K562 (cell line): Measurements from ENCODE around the gene ASB14. TPM values are rescaled to one million over a fixed set of nuclear protein-coding genes. Genes with fewer than 3 reads are reported as not detected.
A peak's percentile ranks its signal among the peaks of the same experiment; 100 is the strongest.

Experiments used
- ATAC-seq: fragments of 200-7000 bp; cut with Tn5 transposase; 3 replicates; pipeline ENCODE4 v1.9.1; 2020; ENCODE audit warnings: moderate library complexity
- BruUV-seq: library from RNA; stranded (reverse); fragments of 400-500 nt; replicated peaks from 2 replicates; lab custom pipeline; 2021; lab: Mats Ljungman, UMichigan
- CTCF ChIA-PET: fragments of 300-600 bp; formaldehyde crosslinking; extraction: SDS; loops from one replicate; lab custom pipeline; 2021; ENCODE audit warnings: low intra/inter-chr PET ratio; lab: Yijun Ruan, JAX
- POLR2A ChIA-PET: fragments of 300-600, 350-650 bp; sonication (Branson Sonifier 250); formaldehyde crosslinking; extraction: SDS; loops from one replicate; lab custom pipeline; 2021; ENCODE audit warnings: antibody characterized with exemption, inconsistent platforms; lab: Yijun Ruan, JAX
- DNase-seq, 4 experiments: peaks; one replicate each; pipeline versions ENCODE4 v3.0.0 to v3.0.0-alpha.2; 2011 to 2018; ENCODE audit warnings: low spot score in 3 of 4, mixed read lengths in 3 of 4; ENCODE audit errors: extremely low read depth in 1 of 4
- FAIRE-seq: peaks from 2 replicates; lab custom pipeline; 2011; peaks lifted over from hg19 to GRCh38; lab: Jason Lieb, UNC
- H2AFZ ChIP-seq: 2 replicates; pipeline ENCODE4 v1.6.0; 2011; ENCODE audit warnings: low read depth, low read length, control low read depth, inconsistent platforms
- H3K27ac ChIP-seq: fragments of 200-600 bp; 3 replicates; pipeline ENCODE4 v1.8.0; 2011; ENCODE audit warnings: low read depth, mild to moderate bottlenecking, control low read depth, inconsistent platforms, low read length, moderate library complexity, mixed read lengths; ENCODE audit errors: extremely low read depth
- H3K27me3 ChIP-seq, 2 experiments: fragments of 300-600 bp in 1 of 2; 2 replicates in 1 of 2; 3 replicates in 1 of 2; pipeline versions ENCODE4 v1.6.0 to v1.8.0; 2011; ENCODE audit warnings: inconsistent platforms in 2 of 2, low read length in 2 of 2, mild to moderate bottlenecking in 1 of 2, mixed read lengths in 1 of 2, moderate library complexity in 1 of 2; ENCODE audit not compliant: control insufficient read depth in 2 of 2, insufficient read depth in 2 of 2
- H3K36me3 ChIP-seq: fragments of 300-600 bp; 3 replicates; pipeline ENCODE4 v1.8.0; 2011; ENCODE audit warnings: mild to moderate bottlenecking, low read length, inconsistent platforms; ENCODE audit not compliant: control insufficient read depth, insufficient read depth
- H3K4me1 ChIP-seq, 2 experiments: fragments of 200-600 bp in 1 of 2; replicated peaks in 1 of 2; 2 replicates in 1 of 2; 3 replicates in 1 of 2; pipeline versions ENCODE4 v1.5.1 to v1.8.0; 2011; ENCODE audit warnings: inconsistent platforms in 2 of 2, low read length in 2 of 2, mild to moderate bottlenecking in 1 of 2, mixed read lengths in 1 of 2, moderate library complexity in 1 of 2; ENCODE audit not compliant: control insufficient read depth in 2 of 2, insufficient read depth in 2 of 2
- H3K4me2 ChIP-seq: 2 replicates; pipeline ENCODE4 v1.6.1; 2011; ENCODE audit warnings: low read length, control low read depth, inconsistent platforms, mixed read lengths; ENCODE audit not compliant: insufficient read depth
- H3K4me3 ChIP-seq: fragments of 200-600 bp; sonication (generic), shearing (Covaris generic); 2 replicates; pipeline ENCODE4 v1.5.1; 2016; ENCODE audit warnings: control low read depth, inconsistent platforms
- H3K79me2 ChIP-seq: fragments of 200-600 bp; 3 replicates; pipeline ENCODE4 v1.8.0; 2011; ENCODE audit warnings: low read length, inconsistent platforms; ENCODE audit not compliant: control insufficient read depth, insufficient read depth
- H3K9ac ChIP-seq, 2 experiments: 2 replicates each; pipeline versions ENCODE4 v1.6.0 to v1.6.1; 2011; ENCODE audit warnings: low read depth in 2 of 2, low read length in 2 of 2, control low read depth in 1 of 2, inconsistent platforms in 1 of 2, mild to moderate bottlenecking in 1 of 2, mixed read lengths in 1 of 2; ENCODE audit not compliant: insufficient read depth in 1 of 2
- H3K9me1 ChIP-seq: one replicate; pipeline ENCODE4 v1.6.0; 2011; ENCODE audit warnings: inconsistent platforms, mild to moderate bottlenecking, low read length, moderate library complexity; ENCODE audit not compliant: control insufficient read depth, insufficient read depth
- H3K9me3 ChIP-seq: replicated peaks from 2 replicates; pipeline ENCODE4 v1.5.1; 2011; ENCODE audit warnings: low read depth, low read length, inconsistent platforms; ENCODE audit not compliant: control insufficient read depth, insufficient read depth
- H4K20me1 ChIP-seq: replicated peaks from 2 replicates; pipeline ENCODE4 v1.6.1; 2011; ENCODE audit warnings: low read length, inconsistent platforms, mixed read lengths; ENCODE audit not compliant: control insufficient read depth, insufficient read depth
- FOSL1 ChIP-seq: fragments of 200-800 bp; sonication (Bioruptor generic); conservative IDR thresholded peaks from 2 replicates; pipeline ENCODE4 v1.6.1; 2016; ENCODE audit warnings: missing genetic modification characterization, missing compliant biosample characterization
- SMARCE1 ChIP-seq: fragments of 450-650 bp; IDR thresholded peaks from 2 replicates; pipeline ENCODE4 v1.7.1; 2016; ENCODE audit warnings: mild to moderate bottlenecking
- USF2 ChIP-seq: sonication (generic); formaldehyde crosslinking; IDR thresholded peaks from 2 replicates; pipeline ENCODE4 v1.5.0; 2020; ENCODE audit warnings: missing genetic modification reagents
- WGBS: fragments of 100-300 bp; shearing (Covaris generic); methylation state at CpG from one replicate; pipeline ENCODE4 v1.1.6; 2016; ENCODE audit warnings: low coverage, mixed read lengths; ENCODE audit not compliant: insufficient coverage; ENCODE audit errors: missing lambda C conversion rate; 5-methylcytosine and 5-hydroxymethylcytosine counted together
- in situ Hi-C: fragments of 300-500 bp; cut with MboI; formaldehyde crosslinking; loops from 4 replicates; pipeline ENCODE4 v1.15.0; 2018; ENCODE audit warnings: inconsistent platforms, mixed read lengths
- intact Hi-C: fragments of 100-400 bp; cut with micrococcal nuclease; formaldehyde crosslinking; loops from 2 replicates; pipeline ENCODE4 v1.14.2; 2022
- polyA plus RNA-seq, 8 experiments: library from polyadenylated mRNA; depleted of rRNA in 4 of 8; stranded (reverse) in 5 of 8; unstranded in 3 of 8; fragments of >200 nt; fragmentation: Nextera tagmentation in 2 of 8; fragmentation: Illumina TruSeq in 1 of 8; extraction: Ambion mirVana in 2 of 8; extraction: Trizol in 1 of 8; gene quantifications; 2 replicates each; pipeline versions ENCODE4 v1.2.1 to v1.2.3, GENCODE V29; 2011 to 2014; ENCODE audit warnings: inconsistent platforms in 1 of 8, missing spikeins in 1 of 8
- total RNA-seq, 7 experiments: library from RNA; depleted of rRNA in 6 of 7; stranded (reverse); fragments of >200 nt in 6 of 7; fragmentation: Illumina TruSeq in 2 of 7; extraction: Trizol in 2 of 7; gene quantifications; 2 replicates each; pipeline versions ENCODE4 v1.2.1 to v1.2.3, GENCODE V29; 2011 to 2021; ENCODE audit warnings: low replicate concordance in 1 of 7
- TF ChIP-seq, protein P1 (sequence below): sonication (generic); formaldehyde crosslinking; IDR thresholded peaks from 2 replicates; pipeline ENCODE4 v1.9.0; 2022; ENCODE audit warnings: mild to moderate bottlenecking, missing genetic modification reagents
- TF ChIP-seq, protein P2 (sequence below), 2 experiments: fragments of 450-650 bp in 1 of 2; sonication (generic) in 1 of 2; formaldehyde crosslinking in 1 of 2; IDR thresholded peaks in 1 of 2; conservative IDR thresholded peaks in 1 of 2; 2 replicates each; pipeline versions ENCODE4 v1.6.1 to v1.8.1; 2016 to 2023; ENCODE audit warnings: mild to moderate bottlenecking in 2 of 2, moderate library complexity in 2 of 2, inconsistent platforms in 1 of 2, missing genetic modification reagents in 1 of 2

Gene ASB14
- total and polyA plus RNA-seq, 9 of the 15 experiments (the other 6 are each of a cell fraction or from before 2014, with no cell fraction given): 0.01 to 0.07 TPM; not detected in 7

- intact Hi-C loops: no loop called here
- no TSS peak for BruUV-seq
- ATAC-seq: no peak
- no peaks in the 10 kb centered on the region for H3K9me3 ChIP-seq
- H3K4me1 ChIP-seq: no peaks in the 10 kb centered on the region; a peak in 1 of 5 replicates
- H3K9ac ChIP-seq: no peak overlapping the region
- no peak overlapping the region for H3K27ac ChIP-seq
- H4K20me1 ChIP-seq: no peaks in the 10 kb centered on the region
- no peak overlapping the region for H2AFZ ChIP-seq
- no peak for DNase-seq
- POLR2A ChIA-PET: interaction anchor here (0.7 kb wide), 1 partner anchor 77 kb away, joined by 3 read pairs; no protein-coding TSS in a partner anchor
- 15% methylated on average over 1 of the region's 1 CpG for WGBS
- no peak overlapping the region for H3K4me2 ChIP-seq
- no peaks in the 10 kb centered on the region for H3K79me2 ChIP-seq
- H3K27me3 ChIP-seq: no peaks in the 10 kb centered on the region; a peak in 1 of 5 replicates
- no peak overlapping the region for H3K4me3 ChIP-seq
- CTCF ChIA-PET: no interaction called here
- TF ChIP-seq, protein P1, sequence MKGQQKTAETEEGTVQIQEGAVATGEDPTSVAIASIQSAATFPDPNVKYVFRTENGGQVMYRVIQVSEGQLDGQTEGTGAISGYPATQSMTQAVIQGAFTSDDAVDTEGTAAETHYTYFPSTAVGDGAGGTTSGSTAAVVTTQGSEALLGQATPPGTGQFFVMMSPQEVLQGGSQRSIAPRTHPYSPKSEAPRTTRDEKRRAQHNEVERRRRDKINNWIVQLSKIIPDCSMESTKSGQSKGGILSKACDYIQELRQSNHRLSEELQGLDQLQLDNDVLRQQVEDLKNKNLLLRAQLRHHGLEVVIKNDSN: 0 out of 2 replicates have a peak, but pooled peaks have one; percentile 35
- TF ChIP-seq, protein P2, sequence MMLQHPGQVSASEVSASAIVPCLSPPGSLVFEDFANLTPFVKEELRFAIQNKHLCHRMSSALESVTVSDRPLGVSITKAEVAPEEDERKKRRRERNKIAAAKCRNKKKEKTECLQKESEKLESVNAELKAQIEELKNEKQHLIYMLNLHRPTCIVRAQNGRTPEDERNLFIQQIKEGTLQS (IDR thresholded peaks at IDR 0.05): peak; percentile 33; the same call in 1 of the 2 replicates
- TF ChIP-seq, protein P2 (CRISPR knock-in tag; conservative IDR thresholded peaks at IDR 0.05): no peak
- TF ChIP-seq SMARCE1: no peak
- TF ChIP-seq USF2 (CRISPR knock-in tag): peak; percentile 15; the same call in 1 of the 2 replicates
- TF ChIP-seq FOSL1: peak; percentile 60
- no peaks in the 10 kb centered on the region for H3K9me1 ChIP-seq
- in situ Hi-C loops: no loop called here
- no peak for FAIRE-seq
- H3K36me3 ChIP-seq: no peaks in the 10 kb centered on the region
Measured at GRCh38 chr3:57298041-57298440, 5.6 kb upstream of the ASB14 start.
